NCI-H510A treated with DMSO at 0.1 percent for 48 hours (cell line): ENCODE data around the gene RHOT1.
"Not testable (repeated sequence)": the region's sequence is repeated elsewhere in the genome, so short reads cannot be mapped to it uniquely, and the experiment has no call there.

Experiments used
- DNase-seq: peaks from one replicate; lab custom pipeline; 2025; lab: John Stamatoyannopoulos, UW

The RHOT1 gene

DNA sequence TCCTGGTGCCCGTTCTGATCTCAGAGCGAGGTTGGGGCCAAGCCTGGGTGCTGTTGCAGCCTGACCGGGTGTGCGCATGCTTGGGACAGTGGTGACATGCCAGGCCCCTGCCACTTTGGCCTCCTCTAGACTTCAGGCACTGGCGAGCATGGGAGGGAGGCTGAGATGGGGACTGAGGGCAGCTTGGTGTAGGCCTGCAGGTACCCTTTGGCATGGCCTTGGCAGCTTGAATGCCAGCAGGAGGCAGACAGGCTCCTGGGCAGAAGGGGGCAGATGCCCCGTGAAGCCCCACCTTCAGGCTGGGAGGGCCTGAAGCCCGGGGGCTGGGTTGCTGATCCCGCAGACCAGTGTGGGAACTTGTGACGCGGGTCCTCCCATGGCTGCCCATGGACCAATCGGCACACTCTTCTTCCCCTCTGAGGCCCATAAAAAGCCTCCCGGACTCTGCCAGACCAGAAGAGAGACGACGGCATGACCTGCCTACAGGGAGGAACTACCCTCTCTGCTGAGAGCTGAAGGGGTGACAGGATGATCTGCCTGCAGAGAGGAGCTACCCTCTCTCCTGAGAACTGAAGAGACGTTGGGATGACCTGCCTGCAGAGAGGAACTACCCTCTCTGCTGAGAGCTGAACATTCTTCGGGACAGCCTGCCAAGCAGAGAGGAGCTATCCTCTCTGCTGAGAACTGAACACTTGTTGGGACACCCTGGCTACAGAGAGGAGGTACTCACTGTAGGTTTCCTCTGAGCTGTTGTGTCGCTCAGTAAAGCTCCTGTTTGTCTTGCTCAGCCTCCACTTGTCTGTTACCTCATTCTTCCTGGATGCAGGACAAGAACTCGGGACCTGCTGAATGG lies 17.5 kb downstream of the RHOT1 start:
- no peak for DNase-seq

DNA sequence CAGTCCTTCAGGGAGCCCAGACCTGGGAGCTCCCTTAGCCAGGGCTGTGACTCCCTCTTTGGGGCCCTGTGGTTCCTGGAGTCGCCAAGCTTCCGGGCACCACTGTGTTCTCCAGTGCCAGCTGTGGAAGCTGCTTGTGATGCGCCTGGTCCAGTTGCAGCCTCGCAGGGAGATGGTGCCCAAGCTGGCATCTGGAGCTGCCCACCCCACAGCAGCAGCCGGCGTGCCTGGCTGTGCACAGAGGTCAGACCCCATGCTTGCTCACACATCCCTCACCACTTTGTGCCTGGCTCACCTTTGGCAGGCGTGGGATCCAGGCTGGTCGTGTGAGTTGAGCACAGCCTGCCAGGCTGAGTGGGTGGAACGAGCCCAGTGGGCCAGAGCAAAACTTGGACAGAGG lies 18.2 kb downstream of the RHOT1 start:
- DNase-seq, result no peak

DNA sequence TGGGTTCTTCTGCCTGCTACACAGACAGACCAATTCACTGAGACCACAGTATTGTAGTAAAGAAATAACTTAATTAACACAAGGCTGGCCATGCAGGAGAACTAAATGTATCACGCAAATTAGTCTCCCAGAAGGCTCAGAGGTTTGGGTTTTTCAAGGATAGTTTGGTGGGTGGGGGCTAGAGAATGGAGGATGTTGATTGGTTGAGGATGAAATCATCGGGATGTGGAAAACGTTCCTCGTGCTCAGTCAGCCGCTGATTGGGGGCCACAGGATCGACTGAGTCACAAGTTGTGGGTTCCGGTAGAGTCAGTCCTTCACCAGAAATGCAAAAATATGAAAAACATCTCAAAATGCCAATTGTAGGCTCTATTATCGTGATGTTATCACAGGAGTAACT lies 18.7 kb downstream of the RHOT1 start:
- DNase-seq, result no peak

DNA sequence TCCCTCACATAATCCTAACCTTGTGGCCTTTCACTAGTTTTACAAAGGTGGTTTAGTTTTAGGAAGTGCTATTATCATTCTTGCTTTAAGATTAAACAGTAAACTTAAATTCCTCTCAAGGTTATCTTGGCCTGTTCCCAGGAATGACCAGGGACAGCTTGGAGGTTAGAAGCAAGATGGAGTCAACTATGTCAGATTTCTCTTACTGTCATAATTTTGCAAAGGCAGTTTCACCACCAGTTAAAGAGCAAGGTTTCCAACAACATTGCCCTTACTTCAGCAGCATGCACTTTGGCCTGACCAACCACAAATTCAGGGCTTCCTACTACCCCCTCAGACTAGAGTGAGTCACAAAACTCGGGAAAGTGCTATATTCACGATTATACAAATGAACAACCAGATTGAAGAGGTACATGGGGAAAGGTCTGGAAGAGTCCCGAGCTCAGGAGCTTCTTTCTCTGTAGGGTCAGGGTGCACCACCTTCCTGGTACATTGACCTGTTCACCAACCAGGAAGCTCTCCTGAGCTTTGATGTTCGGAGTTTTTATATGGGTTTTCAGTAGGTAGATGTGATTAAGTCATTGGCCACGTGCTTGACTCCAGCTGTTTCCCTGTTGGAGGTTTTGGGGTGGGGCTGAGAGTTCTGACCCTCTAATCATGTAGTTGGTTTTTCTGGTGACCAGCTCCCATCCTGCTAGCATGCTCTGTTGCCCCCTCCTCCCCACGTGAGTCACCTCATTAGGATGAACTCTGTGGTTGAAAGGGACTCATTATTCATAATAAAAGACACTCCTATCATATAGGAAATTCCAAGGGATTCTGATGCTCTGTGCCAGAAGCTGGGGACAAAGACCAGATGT lies 19.4 kb downstream of the RHOT1 start:
- DNase-seq, result no peak

GRCh38 chr17:32174889-32175288 lies 32.6 kb downstream of the RHOT1 start:
- DNase-seq, result no peak

DNA sequence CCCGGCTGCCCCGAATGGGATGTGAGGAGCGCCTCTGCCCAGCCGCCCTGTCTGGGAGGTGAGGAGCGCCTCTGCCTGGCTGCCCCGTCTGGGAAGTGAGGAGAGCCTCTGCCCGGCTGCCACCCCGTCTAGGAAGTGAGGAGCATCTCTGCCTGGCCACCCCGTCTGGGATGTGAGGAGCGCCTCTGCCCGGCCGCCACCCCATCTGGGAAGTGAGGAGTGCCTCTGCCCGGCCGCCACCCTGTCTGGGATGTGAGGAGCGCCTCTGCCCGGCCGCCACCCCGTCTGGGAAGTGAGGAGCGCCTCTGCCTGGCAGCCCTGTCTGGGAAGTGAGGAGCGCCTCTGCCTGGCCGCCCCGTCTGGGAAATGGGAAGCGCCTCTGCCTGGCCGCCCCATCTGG lies 36.4 kb downstream of the RHOT1 start:
- not testable (repeated sequence) for DNase-seq

GRCh38 chr17:32179103-32179502 lies 36.8 kb downstream of the RHOT1 start:
- DNase-seq, result not testable (repeated sequence)

GRCh38 chr17:32179526-32179925 lies 37.2 kb downstream of the RHOT1 start:
- not testable (repeated sequence) for DNase-seq

DNA sequence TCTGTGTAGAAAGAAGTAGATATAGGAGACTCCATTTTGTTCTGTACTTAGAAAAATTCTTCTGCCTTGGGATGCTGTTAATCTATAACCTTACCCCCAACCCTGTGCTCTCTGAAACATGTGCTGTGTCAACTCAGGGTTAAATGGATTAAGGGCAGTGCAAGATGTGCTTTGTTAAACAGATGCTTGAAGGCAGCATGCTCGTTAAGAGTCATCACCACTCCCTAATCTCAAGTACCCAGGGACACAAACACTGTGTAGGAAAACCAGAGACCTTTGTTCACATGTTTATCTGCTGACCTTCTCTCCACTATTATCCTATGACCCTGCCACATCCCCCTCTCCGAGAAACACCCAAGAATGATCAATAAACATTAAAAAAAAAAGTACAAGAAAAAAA lies 38.0 kb downstream of the RHOT1 start:
- DNase-seq, result not testable (repeated sequence)

DNA sequence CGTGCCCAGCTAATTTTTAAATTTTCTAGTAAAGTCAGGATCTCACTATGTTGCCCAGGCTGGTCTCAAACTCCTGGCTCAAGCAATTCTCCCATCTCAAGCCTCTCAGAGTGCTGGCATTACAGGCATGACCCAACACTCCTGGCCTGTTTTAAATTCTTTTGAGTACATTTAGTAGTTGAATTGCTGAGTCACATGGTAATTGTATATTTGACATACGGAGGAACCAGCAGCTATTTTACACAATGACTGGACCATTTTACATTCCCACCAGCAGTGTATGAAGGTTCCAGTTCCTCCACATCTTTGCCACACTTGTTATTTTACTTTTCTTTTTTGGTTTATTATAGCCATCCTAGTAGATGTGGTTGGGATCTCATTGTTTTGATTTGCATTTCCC lies 43.6 kb downstream of the RHOT1 start:
- no peak for DNase-seq

DNA sequence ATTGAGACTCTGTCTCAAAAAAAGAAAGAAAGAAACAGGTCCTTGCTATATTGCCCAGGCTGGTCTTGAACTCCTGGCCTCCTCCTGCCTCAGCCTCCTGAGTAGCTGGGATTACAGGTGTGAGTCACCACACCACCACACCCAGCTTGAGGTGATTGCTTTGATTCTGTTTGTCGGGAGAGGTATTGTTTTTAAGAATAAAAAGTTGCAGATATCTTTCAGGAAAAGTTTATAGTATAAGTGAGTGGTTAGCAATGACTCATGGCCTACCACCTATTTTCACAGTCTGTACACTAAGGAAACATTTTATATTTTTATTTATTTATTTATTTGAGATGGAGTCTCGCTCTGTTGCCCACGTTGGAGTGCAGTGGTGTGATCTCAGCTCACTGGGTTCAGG lies 45.0 kb downstream of the RHOT1 start:
- DNase-seq, result no peak

DNA sequence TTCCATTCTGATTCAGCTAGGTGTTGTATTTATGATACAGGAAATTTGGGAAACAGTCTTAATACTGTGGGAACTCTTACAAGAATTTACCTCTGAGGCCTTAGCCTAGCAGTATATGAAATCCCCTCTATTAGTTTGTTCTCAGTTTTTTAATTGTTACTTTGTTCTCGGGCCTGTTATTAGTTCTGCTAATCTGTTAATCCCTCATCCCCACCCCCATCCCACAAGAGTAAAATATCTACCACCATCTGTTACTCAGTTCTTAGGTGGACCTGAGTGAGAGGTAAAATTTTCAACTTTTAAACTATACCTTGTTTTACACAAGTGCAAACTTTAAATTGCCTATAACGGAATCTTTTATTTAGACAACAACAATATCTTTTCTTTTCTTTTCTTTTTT lies 47.0 kb downstream of the RHOT1 start:
- no peak for DNase-seq

- no peak for DNase-seq
These were observed 49.0 kb downstream of the RHOT1 start for GRCh38 chr17:32191306-32191705.

GRCh38 chr17:32192379-32192778 lies 50.1 kb downstream of the RHOT1 start:
- no peak for DNase-seq

- DNase-seq, result no peak
These were observed 55.7 kb downstream of the RHOT1 start for GRCh38 chr17:32197987-32198386.

GRCh38 chr17:32206861-32207260 lies 64.6 kb downstream of the RHOT1 start:
- DNase-seq, result no peak

GRCh38 chr17:32208436-32208835 lies 66.1 kb downstream of the RHOT1 start:
- no peak for DNase-seq

- DNase-seq, result no peak
These were observed 67.3 kb downstream of the RHOT1 start for GRCh38 chr17:32209608-32210007.

DNA sequence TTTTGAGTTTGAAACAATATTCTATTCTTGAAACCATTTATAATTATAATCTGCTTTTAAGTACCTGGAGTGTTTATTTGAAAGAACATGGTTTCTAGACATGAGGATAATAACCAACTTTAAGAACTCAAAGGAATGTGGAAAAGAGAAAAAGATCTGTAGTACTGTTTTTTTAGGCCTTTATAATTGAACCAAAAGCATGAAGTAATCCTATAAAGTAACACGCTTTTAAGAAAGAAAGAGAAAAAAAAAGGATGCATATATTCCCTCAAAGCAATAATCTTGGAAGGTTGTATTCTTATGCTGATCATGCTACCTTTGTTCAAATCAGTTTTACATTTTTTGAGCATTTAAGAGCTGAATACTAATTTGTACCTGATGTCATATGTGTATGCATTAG lies 69.4 kb downstream of the RHOT1 start:
- DNase-seq, result no peak

GRCh38 chr17:32215696-32216095 lies 73.4 kb downstream of the RHOT1 start:
- no peak for DNase-seq

DNA sequence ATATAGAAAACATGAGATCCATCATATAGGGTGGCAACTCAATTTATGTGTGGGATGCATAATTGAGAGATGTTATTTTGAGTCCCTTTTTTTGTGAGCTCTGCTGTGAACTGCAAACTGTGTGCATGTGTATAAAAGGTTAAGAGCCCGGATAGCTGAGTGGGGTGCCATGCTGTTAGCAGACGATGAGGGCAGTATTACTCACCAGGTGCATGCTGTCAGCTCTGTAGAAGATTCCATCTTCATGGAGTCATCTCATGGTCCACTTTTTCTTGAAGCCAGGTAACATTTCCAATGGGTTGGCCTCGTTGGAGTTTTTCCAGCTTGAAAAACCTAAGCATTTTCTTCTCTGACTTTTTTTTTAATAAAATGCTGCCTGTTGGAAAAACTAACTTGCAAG lies 80.3 kb downstream of the RHOT1 start:
- no peak for DNase-seq

GRCh38 chr17:32223703-32224102 lies 81.4 kb downstream of the RHOT1 start:
- DNase-seq, result no peak

- DNase-seq, result no peak
These were observed 84.6 kb downstream of the RHOT1 start for GRCh38 chr17:32226886-32227285.
